H1 (cell line): ENCODE data around the gene TBC1D7. TPM values are rescaled to one million over a fixed set of nuclear protein-coding genes. Genes with fewer than 3 reads are reported as not detected.

Experiments
- ASH2L ChIP-seq: fragments of 200-600, 300-600 bp; sonication (generic); IDR thresholded peaks from one replicate; pipeline ENCODE4 v1.7.1; 2017; ENCODE audit warnings: low read length
- CBX8 ChIP-seq: fragments of 300-800, 300-1000 bp; sonication (generic); IDR thresholded peaks from 2 replicates; pipeline ENCODE4 v1.7.1; 2016; ENCODE audit warnings: low read depth, low read length, borderline replicate concordance
- CREB1 ChIP-seq: IDR thresholded peaks from 2 replicates; pipeline ENCODE4 v1.6.1; 2012; ENCODE audit warnings: inconsistent platforms
- EZH2 ChIP-seq: fragments of 200-600 bp; sonication (generic); IDR thresholded peaks from 2 replicates; pipeline ENCODE4 v1.7.1; 2012; ENCODE audit warnings: low read depth, mild to moderate bottlenecking, moderate library complexity, low read length, inconsistent platforms; ENCODE audit not compliant: severe bottlenecking
- JUND ChIP-seq: IDR thresholded peaks from 2 replicates; pipeline ENCODE4 v1.6.1; 2011; ENCODE audit warnings: mild to moderate bottlenecking, improper control_type of control experiment, low read length
- KDM1A ChIP-seq: fragments of 200-600, 300-600 bp; sonication (generic); IDR thresholded peaks from 2 replicates; pipeline ENCODE4 v1.7.1; 2016; ENCODE audit warnings: mild to moderate bottlenecking, low read length, borderline replicate concordance
- KDM4A ChIP-seq: IDR thresholded peaks from one replicate; pipeline ENCODE4 v1.7.1; 2012; ENCODE audit warnings: low read depth, mild to moderate bottlenecking, moderate library complexity, low read length, inconsistent platforms; ENCODE audit not compliant: severe bottlenecking
- MAX ChIP-seq: IDR thresholded peaks from 2 replicates; pipeline ENCODE4 v1.6.1; 2012; ENCODE audit warnings: inconsistent platforms
- NRF1 ChIP-seq: IDR thresholded peaks from 2 replicates; pipeline ENCODE4 v1.6.1; 2011; ENCODE audit warnings: mild to moderate bottlenecking, low read depth, low read length, improper control_type of control experiment
- PHF8 ChIP-seq: fragments of 200-600 bp; sonication (generic); conservative IDR thresholded peaks from 2 replicates; pipeline ENCODE4 v1.7.1; 2012; ENCODE audit warnings: low read depth, mild to moderate bottlenecking, inconsistent platforms, low read length, moderate library complexity
- POLR2A ChIP-seq, 2 experiments: IDR thresholded peaks; 1 replicate in 1 of 2; 2 replicates in 1 of 2; pipeline ENCODE4 v1.6.1; 2011; ENCODE audit warnings: low read depth in 2 of 2, low read length in 2 of 2, mild to moderate bottlenecking in 2 of 2; ENCODE audit errors: control extremely low read depth in 1 of 2
- RFX5 ChIP-seq: IDR thresholded peaks from 2 replicates; pipeline ENCODE4 v1.6.1; 2011; ENCODE audit warnings: low read depth, low read length, improper control_type of control experiment, borderline replicate concordance
- SIN3A ChIP-seq, 2 experiments: IDR thresholded peaks in 1 of 2; conservative IDR thresholded peaks in 1 of 2; 2 replicates each; pipeline ENCODE4 v1.6.1; 2011 to 2012; ENCODE audit warnings: low read length in 2 of 2, improper control_type of control experiment in 1 of 2, low read depth in 1 of 2, mild to moderate bottlenecking in 1 of 2
- SIX5 ChIP-seq: IDR thresholded peaks from 2 replicates; pipeline ENCODE4 v1.6.1; 2011; ENCODE audit warnings: mild to moderate bottlenecking, low read depth, low read length
- SP2 ChIP-seq: IDR thresholded peaks from 2 replicates; pipeline ENCODE4 v1.6.1; 2012; ENCODE audit warnings: mild to moderate bottlenecking, low read length, inconsistent platforms
- TAF1 ChIP-seq: IDR thresholded peaks from 2 replicates; pipeline ENCODE4 v1.6.1; 2011; ENCODE audit warnings: mild to moderate bottlenecking, low read depth, low read length
- polyA plus RNA-seq, 7 experiments: library from polyadenylated mRNA; depleted of rRNA in 3 of 7; stranded (reverse) in 5 of 7; unstranded in 2 of 7; fragments of >200 nt in 5 of 7; fragments of 200-250 nt in 2 of 7; gene quantifications; 1 replicate in 5 of 7; 2 replicates in 1 of 7; 4 replicates in 1 of 7; pipeline versions ENCODE4 v1.2.1 to v1.2.3, GENCODE V29; 2011 to 2013; ENCODE audit warnings: missing spikeins in 2 of 7, mixed read lengths in 2 of 7
- total RNA-seq: library from RNA; stranded (reverse); fragmentation: NEBNext Ultra II Directional; extraction: Animal tissue kit (Norgen Biotek cat#: 25700); gene quantifications from 2 replicates; pipeline ENCODE4 v1.2.1, GENCODE V29; 2021
- TF ChIP-seq, protein P1 (sequence below): IDR thresholded peaks from 2 replicates; pipeline ENCODE4 v1.6.1; 2011; ENCODE audit warnings: low read length, improper control_type of control experiment
- TF ChIP-seq, protein P2 (sequence below): IDR thresholded peaks from 2 replicates; pipeline ENCODE4 v1.6.1; 2012; ENCODE audit warnings: low read length, inconsistent platforms
- TF ChIP-seq, protein P3 (sequence below): IDR thresholded peaks from 2 replicates; pipeline ENCODE4 v1.6.1; 2012; ENCODE audit warnings: inconsistent platforms
- TF ChIP-seq, protein P4 (sequence below): IDR thresholded peaks from 2 replicates; pipeline ENCODE4 v1.6.1; 2011; ENCODE audit warnings: low read depth, mild to moderate bottlenecking, low read length; ENCODE audit not compliant: insufficient read depth

TBC1D7 gene
- total and polyA plus RNA-seq, 2 of the 8 experiments (the other 6 are each of a cell fraction or from before 2014, with no cell fraction given) = 46.1 to 55.2 TPM

- peak; percentile 80 for TF ChIP-seq MAX
- peak; percentile 65 to 93 for TF ChIP-seq POLR2A (IDR thresholded peaks at IDR 0.05; ENCODE audit: control extremely low read depth in 1 of 2, low read depth in 2 of 2, low read length in 2 of 2)
- TF ChIP-seq KDM4A = peak; percentile 63
- no peak for TF ChIP-seq CBX8
- no peak for TF ChIP-seq SIX5
- TF ChIP-seq, protein P1, sequence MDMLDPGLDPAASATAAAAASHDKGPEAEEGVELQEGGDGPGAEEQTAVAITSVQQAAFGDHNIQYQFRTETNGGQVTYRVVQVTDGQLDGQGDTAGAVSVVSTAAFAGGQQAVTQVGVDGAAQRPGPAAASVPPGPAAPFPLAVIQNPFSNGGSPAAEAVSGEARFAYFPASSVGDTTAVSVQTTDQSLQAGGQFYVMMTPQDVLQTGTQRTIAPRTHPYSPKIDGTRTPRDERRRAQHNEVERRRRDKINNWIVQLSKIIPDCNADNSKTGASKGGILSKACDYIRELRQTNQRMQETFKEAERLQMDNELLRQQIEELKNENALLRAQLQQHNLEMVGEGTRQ = no peak
- peak; percentile 92 for TF ChIP-seq NRF1
- peak; percentile 71 for TF ChIP-seq TAF1
- TF ChIP-seq, protein P2, sequence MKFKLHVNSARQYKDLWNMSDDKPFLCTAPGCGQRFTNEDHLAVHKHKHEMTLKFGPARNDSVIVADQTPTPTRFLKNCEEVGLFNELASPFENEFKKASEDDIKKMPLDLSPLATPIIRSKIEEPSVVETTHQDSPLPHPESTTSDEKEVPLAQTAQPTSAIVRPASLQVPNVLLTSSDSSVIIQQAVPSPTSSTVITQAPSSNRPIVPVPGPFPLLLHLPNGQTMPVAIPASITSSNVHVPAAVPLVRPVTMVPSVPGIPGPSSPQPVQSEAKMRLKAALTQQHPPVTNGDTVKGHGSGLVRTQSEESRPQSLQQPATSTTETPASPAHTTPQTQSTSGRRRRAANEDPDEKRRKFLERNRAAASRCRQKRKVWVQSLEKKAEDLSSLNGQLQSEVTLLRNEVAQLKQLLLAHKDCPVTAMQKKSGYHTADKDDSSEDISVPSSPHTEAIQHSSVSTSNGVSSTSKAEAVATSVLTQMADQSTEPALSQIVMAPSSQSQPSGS = no peak
- TF ChIP-seq, protein P3, sequence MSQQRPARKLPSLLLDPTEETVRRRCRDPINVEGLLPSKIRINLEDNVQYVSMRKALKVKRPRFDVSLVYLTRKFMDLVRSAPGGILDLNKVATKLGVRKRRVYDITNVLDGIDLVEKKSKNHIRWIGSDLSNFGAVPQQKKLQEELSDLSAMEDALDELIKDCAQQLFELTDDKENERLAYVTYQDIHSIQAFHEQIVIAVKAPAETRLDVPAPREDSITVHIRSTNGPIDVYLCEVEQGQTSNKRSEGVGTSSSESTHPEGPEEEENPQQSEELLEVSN = peak; percentile 83
- TF ChIP-seq, protein P4, sequence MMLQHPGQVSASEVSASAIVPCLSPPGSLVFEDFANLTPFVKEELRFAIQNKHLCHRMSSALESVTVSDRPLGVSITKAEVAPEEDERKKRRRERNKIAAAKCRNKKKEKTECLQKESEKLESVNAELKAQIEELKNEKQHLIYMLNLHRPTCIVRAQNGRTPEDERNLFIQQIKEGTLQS = no peak
- TF ChIP-seq KDM1A = no peak
- peak; percentile 85 for TF ChIP-seq PHF8
- 0 out of 4 replicates have a peak, but pooled peaks of 1 of the 2 experiments have one; percentile 25 for TF ChIP-seq SIN3A (conservative IDR thresholded peaks at IDR 0.05 in 1 of 2, IDR thresholded peaks at IDR 0.05 in 1 of 2; ENCODE audit: low read depth in 1 of 2, low read length in 2 of 2)
- peak; percentile 74 for TF ChIP-seq CREB1
- no peak for TF ChIP-seq JUND
- peak; percentile 83 for TF ChIP-seq ASH2L
- no peak for TF ChIP-seq EZH2
- no peak for TF ChIP-seq SP2
- TF ChIP-seq RFX5 = no peak
Measured at GRCh38 chr6:13328076-13328874, at the start of gene TBC1D7 (continued).
